OCI-LY7 (cell line): ENCODE results near the gene GLG1.

ENCODE experiments used
- CTCF ChIP-seq: fragments of 200-600 bp; sonication (generic); conservative IDR thresholded peaks from 2 replicates; pipeline ENCODE4 v1.5.1; 2014; ENCODE audit warnings: mild to moderate bottlenecking, antibody characterized with exemption, low read length, moderate library complexity, mixed read lengths
- EZH2phosphoT487 ChIP-seq: fragments of 200-600 bp; sonication (generic); IDR thresholded peaks from 2 replicates; pipeline ENCODE4 v1.6.1; 2018; ENCODE audit warnings: low read depth, borderline replicate concordance, mild to moderate bottlenecking, mixed run types, antibody characterized with exemption, low read length, moderate library complexity, mixed read lengths

DNA sequence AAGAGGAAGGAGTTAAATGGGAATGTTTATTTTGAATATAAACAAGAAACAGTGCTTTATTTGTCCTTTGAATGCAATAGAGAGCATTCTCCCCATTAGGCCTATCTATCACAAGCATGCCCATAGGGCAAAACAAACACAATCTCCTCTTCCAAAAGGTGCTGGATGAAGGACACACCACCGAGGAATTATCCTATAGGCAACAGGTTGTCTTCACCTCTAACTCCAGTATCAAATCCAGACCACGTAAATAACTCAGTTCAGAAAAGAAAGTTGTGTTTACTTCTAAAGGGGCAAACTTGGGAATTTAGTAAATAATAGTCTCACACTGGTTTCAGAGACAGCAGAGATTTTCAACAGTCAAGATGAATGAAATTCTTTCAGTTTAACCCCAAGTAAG, 101.9 kb downstream of the GLG1 start:
- no peak for TF ChIP-seq CTCF
- TF ChIP-seq EZH2phosphoT487 = no peak
